EL (cell line): ENCODE results near the gene ST6GAL2.
A peak's percentile ranks its signal among the peaks of the same experiment; 100 is the strongest.

ENCODE experiments used
- DNase-seq: peaks from one replicate; pipeline ENCODE4 v3.0.0-alpha.2; 2016

ST6GAL2 gene

DNA sequence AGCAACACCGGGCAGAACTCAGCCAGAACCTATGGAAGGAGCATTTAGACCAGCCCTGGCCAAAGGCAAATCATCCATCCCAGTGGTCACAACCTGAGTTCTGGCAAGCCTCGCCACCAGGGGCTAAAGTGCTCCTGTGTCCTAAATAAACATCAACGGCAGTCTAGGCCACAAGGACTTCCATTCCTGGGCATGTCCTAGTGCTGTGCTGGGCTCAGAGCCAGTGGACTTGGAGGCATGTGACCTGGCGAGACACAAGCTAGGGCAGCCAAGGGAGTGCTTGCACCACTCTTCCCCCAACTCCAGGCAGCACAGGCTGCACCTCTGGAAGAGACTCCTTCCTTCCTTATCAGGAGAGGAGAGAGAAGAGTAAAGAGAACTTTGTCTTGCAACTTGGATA, 69.0 kb downstream of the ST6GAL2 start:
- DNase-seq: no peak

DNA sequence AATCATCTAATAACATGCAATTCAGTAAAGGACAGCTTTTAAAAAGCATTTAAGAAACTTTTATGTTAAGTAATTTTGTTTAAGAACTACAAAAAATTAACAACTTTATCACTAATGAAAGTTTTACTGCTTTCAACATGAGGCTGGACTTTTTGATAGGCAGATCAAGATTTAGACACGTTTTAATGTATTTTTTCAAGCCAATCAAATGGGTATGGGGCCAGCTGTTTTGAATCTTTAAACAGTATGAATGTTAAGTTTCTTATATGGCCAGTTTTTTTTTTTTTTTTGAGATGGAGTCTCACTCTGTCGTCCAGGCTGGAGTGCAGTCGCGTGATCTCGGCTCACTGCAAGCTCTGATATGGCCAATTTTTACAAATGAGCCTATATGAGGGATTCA, 73.1 kb downstream of the ST6GAL2 start:
- DNase-seq: no peak

DNA sequence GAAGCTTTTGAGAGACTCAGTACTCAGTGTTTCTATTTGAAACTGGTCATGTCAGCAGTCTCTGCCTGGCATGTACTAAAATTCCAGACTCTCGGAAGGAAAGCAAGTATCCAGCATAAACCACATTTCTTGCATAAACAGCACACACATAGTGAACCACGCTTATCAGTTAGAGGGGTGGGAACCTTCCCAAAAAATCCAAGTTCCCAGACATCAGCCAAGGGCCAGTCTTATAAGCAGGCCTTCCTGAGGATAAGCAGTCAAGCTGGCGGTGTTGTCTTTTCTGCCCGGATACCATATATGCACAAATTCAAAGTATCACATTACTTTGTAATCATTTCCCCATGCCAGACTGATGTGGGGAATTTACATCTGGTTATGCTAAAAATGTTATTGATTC, 73.6 kb downstream of the ST6GAL2 start:
- DNase-seq: no peak

DNA sequence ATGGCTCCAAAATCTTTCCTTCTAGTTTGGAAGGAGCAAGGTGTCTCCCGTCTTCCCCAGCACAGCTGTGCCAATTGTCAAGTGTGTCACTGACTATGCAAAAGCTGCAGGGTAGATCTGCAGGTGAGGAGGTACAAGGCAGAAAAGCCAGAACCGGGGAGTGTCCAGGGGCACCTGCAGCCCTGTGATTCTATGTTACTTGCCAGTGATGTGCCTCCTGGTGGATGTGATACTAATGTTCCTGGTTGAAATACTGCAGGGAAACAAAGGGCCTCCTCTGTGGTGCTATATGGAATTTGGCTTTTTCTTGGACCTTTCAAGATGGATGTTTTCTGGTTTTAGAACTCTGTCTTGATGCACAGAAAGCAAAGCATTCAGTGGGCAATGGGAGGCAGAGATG, 80.3 kb downstream of the ST6GAL2 start:
- DNase-seq: no peak

DNA sequence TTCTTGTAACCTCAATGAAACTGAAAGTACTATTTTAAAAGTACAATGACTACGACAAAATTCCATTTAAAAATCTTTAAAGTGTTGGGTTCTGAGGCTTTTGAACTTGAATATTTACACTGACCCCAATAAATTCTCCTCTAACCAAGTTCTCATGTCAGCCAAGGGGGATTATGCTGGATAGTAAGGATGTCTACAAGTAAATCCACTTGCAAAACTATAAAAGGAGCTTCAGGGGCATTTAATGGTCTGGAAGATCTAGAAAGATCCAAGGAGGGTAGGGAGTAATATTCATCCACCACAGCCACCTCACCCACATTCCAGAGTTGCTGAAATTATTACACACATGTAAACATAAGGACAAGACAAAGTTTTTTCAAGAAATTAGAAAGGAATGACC, 81.8 kb downstream of the ST6GAL2 start:
- no peak for DNase-seq

DNA sequence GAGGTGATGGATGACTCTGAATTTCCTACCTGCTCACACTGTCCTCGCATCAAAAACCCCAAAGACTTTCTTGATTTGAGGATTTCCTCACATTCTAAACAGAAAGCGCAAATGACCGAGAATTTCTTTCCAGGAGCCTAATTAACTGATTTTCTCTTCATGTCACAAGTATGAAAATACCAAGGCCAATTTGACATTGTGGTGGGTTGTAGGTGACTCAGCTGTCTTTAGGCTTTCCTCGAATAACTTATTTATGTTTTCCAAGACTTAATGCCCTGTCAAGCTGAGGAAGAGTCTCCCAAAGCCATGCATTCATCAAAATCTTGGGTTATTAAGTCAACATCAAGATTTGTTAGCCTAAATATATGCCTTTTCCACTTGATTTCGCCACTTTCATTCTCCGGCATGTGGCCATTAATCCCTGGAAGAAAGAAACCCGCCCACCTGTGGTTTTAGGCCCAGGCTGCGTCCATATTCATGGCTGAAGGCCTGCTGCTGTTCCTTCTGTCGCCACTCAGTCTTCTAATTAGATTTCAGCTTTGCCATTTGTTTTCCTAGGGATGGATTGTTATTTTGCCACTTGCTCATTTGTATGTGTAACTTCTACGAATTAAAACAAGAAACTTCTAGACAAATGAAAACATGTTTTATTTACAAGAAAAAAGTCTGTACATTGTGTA, 84.9 kb downstream of the ST6GAL2 start:
- DNase-seq: no peak

DNA sequence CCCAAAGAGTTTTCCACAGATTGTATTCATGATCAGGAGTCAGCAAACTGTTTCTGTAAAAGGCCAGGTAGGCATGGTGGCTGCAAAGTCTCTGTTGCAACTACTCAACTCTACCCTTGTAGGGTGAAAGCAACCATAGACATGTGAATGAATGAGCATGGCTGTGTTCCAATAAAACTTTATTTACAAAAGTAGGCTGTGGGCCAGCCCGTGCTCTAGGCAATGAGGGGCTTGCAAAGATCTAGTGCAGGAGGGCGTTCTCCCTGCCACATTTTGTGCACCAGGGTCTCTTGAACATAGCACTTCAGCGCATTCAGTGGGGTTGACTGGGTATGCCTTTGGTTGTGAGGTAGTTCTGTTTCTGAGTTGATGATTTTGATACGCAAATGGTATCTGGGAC, 85.8 kb downstream of the ST6GAL2 start:
- DNase-seq: no peak

DNA sequence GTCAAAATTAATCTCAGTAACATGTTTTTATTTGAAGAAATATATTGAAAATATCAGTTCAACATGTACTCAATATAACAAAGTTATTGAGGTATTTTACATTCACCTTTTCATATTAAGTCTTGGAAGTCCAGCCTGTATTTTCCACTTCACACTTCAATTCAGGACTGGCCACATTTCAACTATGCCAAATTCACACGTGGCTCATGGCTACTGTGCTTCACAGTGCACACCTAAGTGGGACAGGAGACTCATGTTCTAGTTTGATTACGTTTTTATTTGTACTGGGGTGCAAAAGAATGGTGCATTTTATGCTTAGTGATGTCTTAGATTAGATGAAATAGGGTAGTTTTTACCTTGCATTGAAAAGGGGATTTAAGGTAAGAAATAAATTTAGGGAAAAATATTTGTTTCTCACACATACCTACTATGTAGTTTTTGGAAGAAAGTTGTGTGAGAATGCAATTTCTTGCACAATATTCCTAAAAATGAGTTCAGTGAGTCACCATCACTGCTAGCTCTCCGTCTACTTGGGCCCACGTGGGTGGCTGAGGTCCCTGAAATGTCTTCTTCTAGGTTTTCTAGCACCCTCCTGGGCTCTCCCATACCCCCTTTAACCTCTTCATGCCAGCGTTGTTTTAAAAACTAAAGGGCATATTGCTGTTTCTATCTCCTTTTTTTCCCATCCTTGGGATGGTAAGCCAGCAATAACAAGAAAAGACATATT, 87.0 kb downstream of the ST6GAL2 start:
- no peak for DNase-seq

DNA sequence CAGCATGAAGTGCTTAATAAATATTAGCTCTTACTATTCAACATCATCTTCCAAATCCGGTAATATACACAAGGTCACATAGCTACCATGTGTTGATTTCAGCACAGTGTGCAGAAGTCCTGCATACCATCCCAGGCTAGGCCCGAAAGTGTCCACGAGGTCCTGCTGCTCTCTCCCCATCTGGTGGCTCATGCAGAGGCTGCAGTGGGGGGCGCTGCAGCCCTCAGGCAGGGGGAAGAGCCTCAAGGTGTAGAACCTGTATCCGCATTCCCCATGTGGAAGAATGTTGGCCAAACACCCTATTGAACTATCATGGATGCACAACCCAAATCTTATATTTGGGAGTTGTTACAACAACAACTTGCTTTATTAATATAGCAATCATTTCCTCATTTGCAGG, 88.5 kb downstream of the ST6GAL2 start:
- no peak for DNase-seq

DNA sequence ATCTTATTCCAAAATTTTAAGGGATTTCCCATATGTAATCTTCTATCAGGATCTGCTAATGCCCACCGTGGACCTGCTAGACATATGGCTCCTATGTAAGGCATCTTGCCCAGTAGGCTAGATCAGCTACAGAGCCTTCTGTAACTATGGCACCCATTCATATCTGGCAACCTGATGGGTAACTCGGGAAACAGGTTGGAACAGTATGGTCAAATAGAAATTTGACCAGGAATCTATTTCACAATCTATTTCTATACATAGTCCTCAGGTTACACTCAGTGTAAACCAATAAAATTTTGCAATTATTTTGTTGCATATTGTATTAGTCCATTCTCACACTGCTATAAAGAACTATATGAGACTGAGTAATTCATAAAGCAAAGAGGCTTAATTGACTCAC, 93.3 kb downstream of the ST6GAL2 start:
- no peak for DNase-seq

DNA sequence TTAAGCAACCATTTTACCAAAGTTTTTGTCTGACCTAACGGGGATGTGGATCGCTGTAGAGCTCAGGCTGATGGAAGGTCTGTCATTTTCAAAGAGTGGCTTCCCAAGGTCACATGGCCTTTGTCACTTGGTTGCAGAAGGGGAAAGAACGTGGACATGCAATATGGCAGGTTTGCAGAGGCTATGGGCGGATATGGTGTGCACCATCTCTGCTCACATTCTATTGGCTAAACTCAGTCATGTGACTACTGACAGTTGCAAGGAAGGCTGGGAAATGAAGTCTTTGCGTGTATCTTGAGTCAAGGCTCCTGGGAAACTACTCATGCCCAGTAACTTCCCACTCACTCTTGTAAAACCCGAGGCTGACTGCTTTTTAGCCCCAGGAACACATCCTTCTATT, 96.8 kb downstream of the ST6GAL2 start:
- peak; percentile 16 for DNase-seq

DNA sequence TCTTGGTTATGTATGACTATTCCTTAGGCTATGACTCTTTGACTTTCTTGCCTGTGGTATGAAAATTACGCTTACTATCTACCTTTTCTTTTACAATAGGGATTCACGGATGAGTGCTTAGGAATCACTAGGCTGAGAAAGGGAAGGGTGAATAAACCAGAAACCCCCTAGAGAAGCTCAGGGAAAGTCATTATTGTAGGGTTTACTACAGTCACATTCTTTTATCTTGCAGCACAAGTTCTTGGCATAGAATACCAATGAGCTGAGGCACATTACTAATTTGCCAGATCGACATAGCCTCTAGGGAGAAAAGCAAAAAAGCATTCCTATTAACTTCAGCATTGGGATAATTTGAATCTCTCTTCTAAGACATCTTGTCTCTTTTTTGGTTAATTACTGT, 103.3 kb downstream of the ST6GAL2 start:
- DNase-seq: no peak

DNA sequence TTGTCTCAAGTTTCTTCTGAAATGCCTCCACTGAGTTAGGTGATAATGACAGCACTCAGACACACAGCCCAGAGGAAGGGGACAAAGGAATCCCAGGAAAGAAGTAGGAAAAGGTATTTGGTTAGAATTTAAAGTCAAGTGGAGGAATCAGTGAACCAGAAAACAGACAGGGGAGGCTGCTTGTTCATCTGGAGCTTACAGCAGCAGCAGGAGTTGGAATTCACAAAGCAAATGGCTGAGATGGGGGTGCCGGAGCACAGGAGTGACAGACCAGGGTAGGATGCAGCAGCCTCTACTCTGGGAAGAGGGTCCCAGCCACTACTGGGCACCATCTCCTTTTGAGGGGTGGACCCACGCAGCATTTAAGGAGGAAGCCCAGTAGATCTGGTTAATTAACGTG, 104.8 kb downstream of the ST6GAL2 start:
- DNase-seq: no peak

DNA sequence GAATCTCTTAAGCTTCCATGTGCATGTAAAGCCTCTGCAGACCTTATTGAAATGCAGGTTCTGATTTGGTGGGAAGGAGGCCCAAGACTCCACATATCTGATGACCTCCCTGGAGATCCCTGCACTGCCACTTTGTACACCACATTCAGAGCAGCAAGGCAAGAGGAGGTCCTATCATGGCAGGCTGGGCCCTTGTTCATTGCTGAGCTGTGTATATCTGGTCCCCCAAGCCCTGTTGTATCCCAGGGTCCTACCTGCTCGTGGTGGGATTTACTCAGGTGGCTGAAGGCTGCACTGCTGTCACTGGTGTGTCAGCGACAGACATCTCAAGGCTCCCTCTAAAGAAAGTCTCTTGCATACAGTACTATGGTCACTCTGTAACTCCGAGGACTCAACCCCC, 114.2 kb downstream of the ST6GAL2 start:
- no peak for DNase-seq

DNA sequence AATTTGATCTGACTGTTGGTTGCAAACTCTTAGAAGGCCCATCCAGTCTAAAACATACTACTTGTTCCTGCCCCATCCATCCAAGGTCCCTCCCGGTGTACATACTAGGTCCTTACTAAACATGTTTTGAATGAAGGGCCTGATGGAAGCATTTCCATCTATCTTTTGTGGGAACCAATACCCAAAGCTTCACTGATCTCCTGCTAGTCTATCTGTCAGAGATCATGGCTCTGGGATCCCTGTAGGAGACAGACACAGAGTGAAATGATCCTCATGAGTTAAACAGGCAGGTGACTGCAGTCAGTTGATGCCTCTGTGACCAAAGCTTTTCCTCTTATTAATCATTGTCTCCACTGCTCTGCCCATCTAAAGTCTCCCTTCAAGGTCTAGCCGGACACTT, 115.0 kb downstream of the ST6GAL2 start:
- DNase-seq: no peak

DNA sequence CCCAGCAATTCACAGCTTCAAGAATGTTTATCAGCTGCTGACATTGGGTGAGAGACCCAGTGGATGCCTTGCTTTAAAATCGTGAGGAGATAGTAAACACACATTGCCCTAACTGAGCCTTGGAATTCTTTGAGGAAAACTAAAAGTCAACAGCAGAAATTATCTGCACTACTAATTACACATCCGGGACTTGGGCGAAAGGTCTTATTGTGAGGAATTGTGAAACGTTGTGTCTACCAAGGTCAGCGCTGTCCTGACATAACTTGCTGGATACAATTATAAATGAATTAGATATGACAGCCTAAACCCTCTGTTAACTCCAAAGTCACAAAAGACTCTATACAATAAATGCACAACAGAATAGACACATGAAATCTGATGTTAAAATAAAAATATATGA, 121.4 kb downstream of the ST6GAL2 start:
- no peak for DNase-seq

DNA sequence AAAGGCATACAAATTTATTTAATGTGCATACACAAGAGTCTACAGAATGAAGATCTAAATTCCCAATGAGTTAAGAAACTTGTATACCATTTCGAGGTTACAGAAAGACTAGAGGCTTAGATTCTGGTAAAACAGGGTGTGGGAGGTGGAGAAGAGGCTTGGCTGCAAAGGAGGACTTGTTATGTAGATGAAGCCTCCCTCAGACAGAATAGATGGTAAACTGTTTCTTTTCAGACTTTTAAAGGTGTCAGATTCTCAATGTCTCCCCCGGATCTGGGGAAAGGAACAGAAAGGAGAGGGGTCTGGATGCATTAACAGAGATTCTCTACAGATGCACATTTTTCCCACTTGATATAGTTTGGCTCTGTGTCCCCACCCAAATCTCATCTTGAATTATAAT, 126.0 kb downstream of the ST6GAL2 start:
- DNase-seq: no peak

DNA sequence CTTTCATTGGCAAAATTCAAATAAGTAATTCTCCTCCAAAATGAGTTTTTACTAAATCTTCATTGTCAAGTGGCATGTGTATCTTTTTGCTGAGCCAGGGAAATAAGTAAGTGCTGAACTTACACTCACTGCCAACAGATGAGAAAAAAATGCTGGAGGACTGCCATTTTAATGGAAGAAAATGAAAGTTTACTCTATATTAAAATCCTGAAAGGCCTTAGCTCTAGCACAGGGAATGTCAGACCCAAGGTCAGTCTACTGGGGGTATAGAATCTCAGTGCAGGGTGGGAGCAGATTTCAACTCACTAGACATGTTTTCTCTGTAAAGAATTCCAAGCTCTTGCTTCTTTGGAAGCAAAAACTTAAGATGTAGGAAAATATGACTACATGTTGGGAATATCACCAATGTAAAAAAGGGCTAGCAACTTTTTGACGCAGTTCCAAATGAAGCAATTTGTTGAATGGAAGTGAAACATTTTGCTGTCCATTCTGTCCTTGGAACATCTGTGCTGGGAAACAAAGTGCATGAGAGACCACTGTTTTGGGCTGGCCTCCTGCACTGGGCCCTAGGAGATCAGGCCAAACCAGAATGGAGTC, 127.0 kb downstream of the ST6GAL2 start:
- no peak for DNase-seq
